Effector memory CD4-positive, alpha-beta T cell (primary cell): Measurements from ENCODE around the gene FAM193A.
"Not testable (repeated sequence)": the region's sequence is repeated elsewhere in the genome, so short reads cannot be mapped to it uniquely, and the experiment has no call there.

Experiments
- DNase-seq, 3 donors: peaks; one replicate each; pipeline ENCODE4 v3.0.0-alpha.2; 2020
- H3K27ac ChIP-seq: 2 replicates; pipeline ENCODE4 v1.7.0; 2013; ENCODE audit warnings: mild to moderate bottlenecking, low read length, moderate library complexity; ENCODE audit not compliant: insufficient read depth, poor library complexity, severe bottlenecking
- H3K27me3 ChIP-seq: replicated peaks from 2 replicates; pipeline ENCODE4 v1.7.0; 2013; ENCODE audit warnings: mild to moderate bottlenecking, low read length; ENCODE audit not compliant: insufficient read depth, control insufficient read depth, poor library complexity, severe bottlenecking
- H3K36me3 ChIP-seq: 2 replicates; pipeline ENCODE4 v1.7.0; 2013; ENCODE audit warnings: mild to moderate bottlenecking, low read length, moderate library complexity; ENCODE audit not compliant: control insufficient read depth, insufficient read depth
- H3K4me1 ChIP-seq: 2 replicates; pipeline ENCODE4 v1.7.0; 2013; ENCODE audit warnings: low read length, mild to moderate bottlenecking; ENCODE audit not compliant: control insufficient read depth, insufficient read depth, poor library complexity, severe bottlenecking
- H3K4me3 ChIP-seq: 2 replicates; pipeline ENCODE4 v1.7.0; 2013; ENCODE audit warnings: low read length, low read depth, mild to moderate bottlenecking; ENCODE audit not compliant: insufficient read depth, poor library complexity, severe bottlenecking
- H3K9me3 ChIP-seq: 2 replicates; pipeline ENCODE4 v1.7.0; 2013; ENCODE audit warnings: mild to moderate bottlenecking, low read length, moderate library complexity; ENCODE audit not compliant: control insufficient read depth

The FAM193A gene

GRCh38 chr4:2592014-2592413 lies 55.6 kb downstream of the FAM193A start:
- not testable (repeated sequence) for DNase-seq, H3K4me1 ChIP-seq, H3K27me3 ChIP-seq, H3K36me3 ChIP-seq, H3K27ac ChIP-seq, H3K4me3 ChIP-seq, H3K9me3 ChIP-seq

GRCh38 chr4:2592572-2592971 lies 56.1 kb downstream of the FAM193A start:
- no peaks in the 10 kb centered on the region for H3K9me3 ChIP-seq
- no peak overlapping the region for H3K4me3 ChIP-seq
- DNase-seq: no peak

GRCh38 chr4:2593003-2593402 lies 56.6 kb downstream of the FAM193A start:
- DNase-seq: no peak
- Histone ChIP-seq H3K4me1 (peaks cover 4% of the 10 kb centered on the region), H3K36me3 (peaks cover 5% of the 10 kb centered on the region), H3K9me3 (no peaks in the 10 kb centered on the region), H3K27me3 (no peaks in the 10 kb centered on the region), H3K27ac (no peak overlapping the region), H3K4me3 (no peak overlapping the region)

More at GRCh38 chr4:2592572-2592971, 56.1 kb downstream of the FAM193A start:
- no peaks in the 10 kb centered on the region for H3K27me3 ChIP-seq
- peaks cover 6% of the 10 kb centered on the region for H3K4me1 ChIP-seq
- no peak overlapping the region for H3K27ac ChIP-seq
- H3K36me3 ChIP-seq: peaks cover 5% of the 10 kb centered on the region

GRCh38 chr4:2595436-2595835 lies 59.0 kb downstream of the FAM193A start:
- H3K27me3 ChIP-seq: no peaks in the 10 kb centered on the region
- no peak for DNase-seq
- no peaks in the 10 kb centered on the region for H3K9me3 ChIP-seq
- peaks cover 5% of the 10 kb centered on the region for H3K4me1 ChIP-seq
- H3K4me3 ChIP-seq: no peak overlapping the region
- no peak overlapping the region for H3K27ac ChIP-seq
- peaks cover 5% of the 10 kb centered on the region for H3K36me3 ChIP-seq

- DNase-seq: no peak
- Histone ChIP-seq H3K4me1 (peaks cover 3% of the 10 kb centered on the region), H3K27me3 (no peaks in the 10 kb centered on the region), H3K9me3 (no peaks in the 10 kb centered on the region), H3K36me3 (peaks cover 5% of the 10 kb centered on the region), H3K4me3 (no peak overlapping the region), H3K27ac (no peak overlapping the region)
Measured at GRCh38 chr4:2595952-2596552, 59.6 kb downstream of the FAM193A start.

GRCh38 chr4:2596611-2597010 lies 60.2 kb downstream of the FAM193A start:
- Histone ChIP-seq H3K36me3 (peaks cover 5% of the 10 kb centered on the region), H3K4me1 (peaks cover 3% of the 10 kb centered on the region), H3K4me3 (no peak overlapping the region), H3K9me3 (no peaks in the 10 kb centered on the region), H3K27me3 (no peaks in the 10 kb centered on the region), H3K27ac (no peak overlapping the region)
- DNase-seq: no peak

GRCh38 chr4:2598511-2599303 lies 62.3 kb downstream of the FAM193A start:
- H3K27me3 ChIP-seq: no peaks in the 10 kb centered on the region
- peaks cover 5% of the 10 kb centered on the region for H3K36me3 ChIP-seq
- no peaks in the 10 kb centered on the region for H3K9me3 ChIP-seq
- no peak overlapping the region for H3K4me3 ChIP-seq
- no peak for DNase-seq
- no peak overlapping the region for H3K27ac ChIP-seq
- H3K4me1 ChIP-seq: peaks cover 3% of the 10 kb centered on the region

GRCh38 chr4:2599304-2599654 lies 62.8 kb downstream of the FAM193A start:
- DNase-seq: no peak
- H3K27ac ChIP-seq: no peak overlapping the region
- H3K4me3 ChIP-seq: no peak overlapping the region
- H3K27me3 ChIP-seq: no peaks in the 10 kb centered on the region
- H3K4me1 ChIP-seq: peaks cover 3% of the 10 kb centered on the region
- peaks cover 5% of the 10 kb centered on the region for H3K36me3 ChIP-seq
- H3K9me3 ChIP-seq: no peaks in the 10 kb centered on the region

- no peak overlapping the region for H3K4me3 ChIP-seq
- peaks cover 5% of the 10 kb centered on the region for H3K36me3 ChIP-seq
- H3K9me3 ChIP-seq: no peaks in the 10 kb centered on the region
- DNase-seq: no peak
- peaks cover 3% of the 10 kb centered on the region for H3K4me1 ChIP-seq
- no peak overlapping the region for H3K27ac ChIP-seq
- no peaks in the 10 kb centered on the region for H3K27me3 ChIP-seq
Measured at GRCh38 chr4:2600878-2601277, 64.4 kb downstream of the FAM193A start.

- DNase-seq: no peak
- Histone ChIP-seq H3K4me3 (no peak overlapping the region), H3K27me3 (no peaks in the 10 kb centered on the region), H3K27ac (no peak overlapping the region), H3K36me3 (no peaks in the 10 kb centered on the region), H3K4me1 (no peaks in the 10 kb centered on the region), H3K9me3 (no peaks in the 10 kb centered on the region)
Measured at GRCh38 chr4:2604614-2605013, 68.2 kb downstream of the FAM193A start.
